ENCODE measurements around the gene SPIRE1.

SPIRE1 gene

DNA sequence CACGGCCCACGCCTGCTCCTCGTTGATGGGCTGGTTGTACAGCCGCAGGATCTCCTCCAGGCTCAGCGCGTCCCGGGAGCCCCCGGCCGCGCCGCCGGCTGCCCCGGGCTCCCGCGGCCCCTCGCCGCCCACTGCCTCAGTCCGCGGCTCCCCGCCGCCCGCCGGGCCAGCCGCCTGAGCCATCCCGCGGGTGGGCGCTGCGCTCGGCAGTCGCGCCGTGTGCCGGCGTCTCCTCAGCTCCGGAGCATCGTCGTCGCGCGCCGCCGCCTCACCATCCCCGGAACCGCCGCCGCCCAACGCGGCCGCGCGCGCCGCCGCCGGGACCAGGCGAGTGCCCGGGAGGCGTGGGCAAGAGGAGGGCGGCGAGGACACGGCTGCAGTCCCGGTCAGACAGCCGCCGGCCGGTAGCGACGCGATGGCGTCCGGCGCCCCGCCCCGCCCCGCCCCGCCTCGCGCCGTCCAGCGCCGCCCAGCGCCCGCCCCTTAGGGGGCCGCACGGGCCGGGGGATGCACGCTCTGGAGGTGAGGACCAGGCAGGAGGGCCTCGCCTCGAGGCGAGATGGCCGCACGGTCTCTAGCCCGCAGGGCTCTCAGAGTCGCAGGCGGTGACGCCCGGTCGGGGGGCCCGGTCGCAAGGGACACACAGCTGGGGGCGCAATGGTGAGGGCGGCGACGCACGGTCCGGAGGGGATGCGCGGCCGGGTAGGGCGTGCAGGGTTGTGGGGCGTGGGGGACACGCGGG, at the start of gene SPIRE1:
Gene SPIRE1 (minus strand): TSS at position 424 of the 742 bp plus-strand sequence. CDS start 241 bp downstream, at position 183.
- H3K27ac Mint-ChIP-seq: no peak within 1 kb of the TSS
- no peaks in the 10 kb centered on the region for H3K36me3 Mint-ChIP-seq

GRCh38 chr18:12703664-12704063, 45.8 kb upstream of the SPIRE1 start:
- Mint-ChIP-seq H3K9me3 (ENCODE audit: low read depth) (no peaks in the 10 kb centered on the region), H3K27ac (peak overlapping the region; percentile 99), H3K4me3 (peak overlapping the region; percentile 97), H3K36me3 (peaks cover 10% of the 10 kb centered on the region), H3K4me1 (ENCODE audit: low read depth) (peaks cover 50% of the 10 kb centered on the region), H3K27me3 (no peaks in the 10 kb centered on the region)

More for the DNA sequence above, at the start of gene SPIRE1:
- Mint-ChIP-seq H3K27me3 (peaks cover 11% of the 10 kb centered on the region), H3K4me1 (ENCODE audit: low read depth) (peaks cover 18% of the 10 kb centered on the region), H3K4me3 (peak within 1 kb of the TSS; percentile 90), H3K9me3 (ENCODE audit: low read depth) (no peaks in the 10 kb centered on the region)

DNA sequence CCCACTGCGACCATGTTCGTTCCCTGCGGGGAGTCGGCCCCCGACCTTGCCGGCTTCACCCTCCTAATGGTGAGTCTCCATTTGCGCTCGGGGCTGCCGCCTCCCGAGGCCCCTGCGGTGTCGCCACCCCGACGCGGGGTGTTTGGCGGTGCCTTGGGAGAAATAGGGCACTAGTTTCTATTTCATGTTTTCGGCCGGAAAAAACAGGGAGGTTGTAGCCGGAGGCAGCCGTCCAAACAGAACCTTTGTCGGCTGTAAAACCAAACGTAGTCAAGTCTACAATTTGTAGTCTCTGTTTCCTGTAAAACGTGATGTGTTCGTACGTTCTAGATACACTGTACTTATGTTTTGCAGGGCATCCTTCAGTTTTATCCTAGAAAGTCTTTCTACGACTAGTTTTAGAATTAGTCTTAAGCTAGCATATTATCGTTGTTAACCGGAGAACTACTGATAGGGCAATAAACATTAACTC, 45.2 kb upstream of the SPIRE1 start:
- Mint-ChIP-seq H3K4me3 (peak overlapping the region; percentile 97), H3K36me3 (peaks cover 12% of the 10 kb centered on the region), H3K27ac (peak overlapping the region; percentile 99), H3K9me3 (ENCODE audit: low read depth) (no peaks in the 10 kb centered on the region), H3K27me3 (no peaks in the 10 kb centered on the region), H3K4me1 (ENCODE audit: low read depth) (peaks cover 53% of the 10 kb centered on the region)

DNA sequence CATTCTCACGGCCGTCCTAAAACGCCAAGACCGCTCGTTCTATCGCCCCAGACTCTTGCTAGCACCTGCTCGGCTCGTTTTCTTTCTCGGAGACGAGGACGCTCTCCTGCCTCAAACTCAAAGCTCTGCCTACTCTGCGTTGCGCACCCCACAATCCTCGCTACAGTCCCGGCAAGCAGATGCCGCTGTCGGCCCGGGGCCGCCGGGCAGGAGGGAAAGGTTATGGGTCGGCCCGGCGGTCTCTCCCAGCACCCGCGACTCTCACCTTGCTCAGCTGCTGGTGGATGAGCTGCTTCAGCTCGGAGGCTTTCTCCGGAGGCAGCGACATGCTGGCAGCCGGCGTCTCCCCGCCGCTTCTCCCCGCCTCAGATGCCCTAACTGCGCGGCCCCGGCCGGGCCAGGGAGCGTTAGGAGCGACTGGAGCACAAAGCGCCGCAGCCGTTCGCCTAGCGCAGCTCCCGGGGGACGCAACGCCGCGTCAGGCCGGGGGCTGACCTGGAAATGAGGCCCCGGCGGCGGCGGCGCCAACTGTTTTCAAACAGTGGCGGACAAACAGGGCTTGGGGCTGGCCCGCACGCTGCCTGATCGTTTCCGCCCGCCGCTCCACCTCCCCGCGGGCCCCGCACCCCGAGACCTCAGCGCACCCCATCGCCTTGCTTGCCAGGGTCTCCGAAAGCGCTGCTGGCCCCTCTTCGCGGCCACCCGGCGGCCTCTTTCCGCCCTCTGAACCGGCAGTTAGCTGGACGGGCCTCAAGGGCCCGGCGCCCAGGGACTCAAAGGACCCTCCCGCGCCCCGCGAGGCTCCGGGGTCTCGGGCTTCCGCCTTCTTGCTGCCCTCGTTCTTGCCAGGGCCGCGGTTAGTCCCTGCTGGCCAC, 44.6 kb upstream of the SPIRE1 start, which contains the start of the genes CEP76 and PSMG2:
Gene CEP76 (minus strand): TSS at position 503 of the 875 bp plus-strand sequence. CDS start 175 bp downstream, at position 328.
Gene PSMG2 (plus strand): TSS at position 822 of the 875 bp plus-strand sequence. CDS start 66 bp downstream, outside the sequence.
- Mint-ChIP-seq H3K4me3 (peak within 1 kb of the TSS; percentile 97), H3K36me3 (peaks cover 8% of the 10 kb centered on the region), H3K27ac (peak within 1 kb of the TSS; percentile 99), H3K4me1 (ENCODE audit: low read depth) (peaks cover 51% of the 10 kb centered on the region), H3K9me3 (ENCODE audit: low read depth) (no peaks in the 10 kb centered on the region), H3K27me3 (no peaks in the 10 kb centered on the region)

GRCh38 chr18:12701161-12701560, 43.3 kb upstream of the SPIRE1 start:
- Mint-ChIP-seq H3K27me3 (no peaks in the 10 kb centered on the region), H3K9me3 (ENCODE audit: low read depth) (no peaks in the 10 kb centered on the region), H3K4me1 (ENCODE audit: low read depth) (peaks cover 46% of the 10 kb centered on the region), H3K36me3 (peaks cover 14% of the 10 kb centered on the region), H3K4me3 (peak overlapping the region; percentile 97), H3K27ac (peak overlapping the region; percentile 99)

DNA sequence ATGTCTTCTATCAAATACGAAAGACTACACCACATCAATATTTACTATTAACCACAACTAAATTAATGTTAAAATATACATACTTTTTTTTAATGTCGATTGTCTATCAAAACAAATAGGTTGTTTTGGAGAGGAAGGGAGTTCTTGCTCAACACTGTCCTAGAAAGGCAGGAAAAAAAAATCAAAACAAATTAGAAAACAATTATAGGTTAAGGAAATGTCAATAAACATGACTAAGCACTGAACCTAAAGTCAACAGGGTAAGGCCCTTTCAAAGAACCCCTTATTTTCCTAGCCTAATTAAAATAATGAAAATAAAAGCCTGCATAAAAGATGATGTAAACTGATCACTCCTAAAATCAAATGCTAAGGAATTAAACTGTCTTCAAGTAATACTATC, 41.8 kb upstream of the SPIRE1 start:
- no peaks in the 10 kb centered on the region for H3K27me3 Mint-ChIP-seq
- H3K4me1 Mint-ChIP-seq (ENCODE audit: low read depth): peaks cover 36% of the 10 kb centered on the region
- no peak overlapping the region for H3K4me3 Mint-ChIP-seq
- no peak overlapping the region for H3K27ac Mint-ChIP-seq
- no peaks in the 10 kb centered on the region for H3K9me3 Mint-ChIP-seq (ENCODE audit: low read depth)
- H3K36me3 Mint-ChIP-seq: peaks cover 13% of the 10 kb centered on the region

- no peak overlapping the region for H3K27ac Mint-ChIP-seq
Observed at GRCh38 chr18:12694032-12694431, 36.1 kb upstream of the SPIRE1 start.

GRCh38 chr18:12692206-12692605, 34.3 kb upstream of the SPIRE1 start:
- Mint-ChIP-seq H3K4me1 (ENCODE audit: low read depth) (peaks cover 2% of the 10 kb centered on the region), H3K36me3 (peaks cover 12% of the 10 kb centered on the region), H3K9me3 (ENCODE audit: low read depth) (no peaks in the 10 kb centered on the region), H3K4me3 (no peak overlapping the region), H3K27ac (no peak overlapping the region), H3K27me3 (no peaks in the 10 kb centered on the region)

More at GRCh38 chr18:12694032-12694431, 36.1 kb upstream of the SPIRE1 start:
- no peaks in the 10 kb centered on the region for H3K27me3 Mint-ChIP-seq
- H3K9me3 Mint-ChIP-seq (ENCODE audit: low read depth): no peaks in the 10 kb centered on the region
- H3K4me3 Mint-ChIP-seq: no peak overlapping the region
- H3K4me1 Mint-ChIP-seq (ENCODE audit: low read depth): peaks cover 5% of the 10 kb centered on the region
- peaks cover 14% of the 10 kb centered on the region for H3K36me3 Mint-ChIP-seq

DNA sequence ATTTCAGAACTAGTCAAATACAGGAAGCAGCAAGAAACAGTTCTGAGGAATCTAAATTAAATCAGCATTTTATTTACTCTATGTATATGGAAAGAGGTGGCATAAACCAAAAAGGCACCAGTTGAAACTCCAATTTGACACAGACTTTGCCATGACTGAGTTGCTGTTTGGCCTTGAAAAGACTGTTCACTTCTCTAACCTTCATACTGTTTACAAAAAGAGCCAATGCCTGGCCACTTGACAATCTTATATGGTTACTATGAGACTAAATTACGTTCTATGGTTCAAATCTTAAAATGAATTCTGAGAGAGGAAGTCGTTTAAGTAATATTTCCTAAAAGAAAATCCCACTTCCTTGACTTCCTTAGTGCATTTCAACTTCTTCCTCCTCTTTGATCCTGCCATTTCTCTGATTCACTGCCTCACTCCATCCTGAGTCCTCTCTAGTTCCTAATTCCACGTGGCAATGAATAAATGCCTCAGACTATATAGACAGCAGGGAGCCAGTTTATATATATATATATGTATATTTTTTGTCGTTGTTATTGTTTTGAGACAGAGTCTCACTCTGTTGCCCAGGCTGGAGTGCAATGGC, 31.4 kb upstream of the SPIRE1 start:
- Mint-ChIP-seq H3K4me3 (no peak overlapping the region), H3K27me3 (no peaks in the 10 kb centered on the region), H3K4me1 (ENCODE audit: low read depth) (peaks cover 2% of the 10 kb centered on the region), H3K36me3 (peaks cover 6% of the 10 kb centered on the region), H3K9me3 (ENCODE audit: low read depth) (no peaks in the 10 kb centered on the region), H3K27ac (no peak overlapping the region)

DNA sequence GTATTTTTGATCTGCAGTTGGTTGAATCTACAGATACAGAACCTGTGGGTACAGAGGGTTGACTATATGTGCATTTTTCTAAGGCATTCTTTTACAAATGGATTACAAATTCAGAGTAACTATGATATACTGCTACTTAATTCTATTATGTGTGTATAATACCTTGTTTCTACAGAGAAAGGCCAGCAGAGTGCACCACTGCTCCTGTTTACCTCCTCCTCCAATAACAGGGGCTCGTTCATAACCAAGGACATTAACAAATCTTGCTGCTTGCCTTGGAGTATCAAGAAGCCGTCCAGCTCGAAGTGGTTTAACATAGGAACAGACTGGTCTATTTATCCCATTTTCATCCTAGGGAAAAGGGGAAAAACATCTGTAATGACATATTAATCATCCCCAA, 28.2 kb upstream of the SPIRE1 start:
- Mint-ChIP-seq H3K9me3 (ENCODE audit: low read depth) (no peaks in the 10 kb centered on the region), H3K27ac (no peak overlapping the region), H3K4me1 (ENCODE audit: low read depth) (no peaks in the 10 kb centered on the region), H3K27me3 (no peaks in the 10 kb centered on the region), H3K36me3 (peaks cover 2% of the 10 kb centered on the region), H3K4me3 (no peak overlapping the region)

DNA sequence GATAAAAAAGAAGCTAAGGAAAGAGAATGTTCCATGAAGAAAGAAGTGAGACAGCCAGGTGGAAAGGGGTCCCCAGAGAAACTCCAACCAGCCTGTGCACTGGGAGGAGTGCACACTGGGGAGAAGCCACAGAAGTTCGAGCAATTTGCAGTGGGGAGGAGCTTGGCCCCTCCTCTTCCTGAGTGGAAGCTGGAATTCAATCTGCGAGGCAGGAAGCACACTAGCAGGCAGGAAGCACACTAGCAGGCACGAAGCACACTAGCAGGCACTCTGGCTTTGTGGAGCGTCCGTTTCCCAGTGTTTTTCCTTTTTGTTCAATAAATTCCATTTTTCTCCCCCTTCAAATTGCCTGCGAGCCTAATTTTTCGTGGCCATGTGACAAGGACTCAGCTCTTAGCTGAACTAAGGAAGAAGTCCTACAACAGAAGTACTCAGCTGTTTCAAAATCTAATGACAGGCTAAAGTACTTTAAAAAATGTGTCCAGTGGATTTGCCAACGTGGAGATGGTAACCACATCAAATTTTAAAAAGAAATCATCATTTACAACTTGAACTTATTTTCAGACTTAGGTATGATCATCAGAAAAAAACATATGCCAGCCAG, 21.4 kb upstream of the SPIRE1 start:
- Mint-ChIP-seq H3K4me3 (no peak overlapping the region), H3K27me3 (no peaks in the 10 kb centered on the region), H3K27ac (peak overlapping the region; percentile 77), H3K4me1 (ENCODE audit: low read depth) (peaks cover 5% of the 10 kb centered on the region), H3K9me3 (ENCODE audit: low read depth) (no peaks in the 10 kb centered on the region), H3K36me3 (peaks cover 5% of the 10 kb centered on the region)

DNA sequence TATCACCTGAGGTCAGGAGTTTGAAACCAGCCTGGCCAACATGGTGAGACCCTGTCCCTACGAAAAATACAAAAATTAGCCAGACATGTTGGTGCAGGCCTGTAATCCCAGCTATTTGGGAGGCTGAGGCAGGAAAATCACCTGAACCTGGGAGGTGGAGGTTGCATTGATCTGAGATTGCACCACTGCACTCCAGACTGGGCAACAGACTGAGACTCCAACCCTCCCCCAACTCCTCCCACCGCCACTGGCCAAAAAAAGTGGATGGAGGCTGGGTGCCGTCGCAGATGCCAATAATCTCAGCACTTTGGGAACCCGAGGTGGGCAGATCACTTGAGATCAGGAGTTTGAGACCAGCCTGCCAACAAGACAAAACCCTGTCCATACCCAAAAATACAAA, 10.1 kb upstream of the SPIRE1 start:
- Mint-ChIP-seq H3K27me3 (no peaks in the 10 kb centered on the region), H3K36me3 (no peaks in the 10 kb centered on the region), H3K27ac (no peak overlapping the region), H3K9me3 (ENCODE audit: low read depth) (no peaks in the 10 kb centered on the region), H3K4me3 (no peak overlapping the region), H3K4me1 (ENCODE audit: low read depth) (no peaks in the 10 kb centered on the region)

- H3K27ac Mint-ChIP-seq: no peak overlapping the region
- no peaks in the 10 kb centered on the region for H3K9me3 Mint-ChIP-seq (ENCODE audit: low read depth)
- H3K4me3 Mint-ChIP-seq: peak overlapping the region; percentile 2
- no peaks in the 10 kb centered on the region for H3K36me3 Mint-ChIP-seq
- H3K4me1 Mint-ChIP-seq (ENCODE audit: low read depth): peaks cover 14% of the 10 kb centered on the region
- peaks cover 9% of the 10 kb centered on the region for H3K27me3 Mint-ChIP-seq
Observed at GRCh38 chr18:12659904-12660605, 2.1 kb upstream of the SPIRE1 start.

Measured in activated naive CD8-positive, alpha-beta T cell (primary cell).